ENCODE data around the gene SNX25.

- TF ChIP-seq IRF1 (CRISPR knock-in tag; IDR thresholded peaks at IDR 0.05; ENCODE audit: low read depth) (no peak), TAF15 (IDR thresholded peaks at IDR 0.05; ENCODE audit: low read depth, low read length, poor library complexity, severe bottlenecking) (no peak), FOXM1 (CRISPR knock-in tag; IDR thresholded peaks at IDR 0.05) (no peak), ZBTB33 (CRISPR knock-in tag; IDR thresholded peaks at IDR 0.05) (no peak), ZNF333 (CRISPR knock-in tag; IDR thresholded peaks at IDR 0.05; ENCODE audit: borderline replicate concordance) (no peak), BRCA1 (CRISPR knock-in tag; IDR thresholded peaks at IDR 0.05) (no peak), ATF6 (CRISPR knock-in tag; conservative IDR thresholded peaks at IDR 0.05) (no peak), AFF4 (CRISPR knock-in tag; IDR thresholded peaks at IDR 0.05) (no peak), ZBTB2 (CRISPR knock-in tag; IDR thresholded peaks at IDR 0.05; ENCODE audit: low read depth) (no peak), MXI1 (IDR thresholded peaks at IDR 0.05; ENCODE audit: borderline replicate concordance, low read depth, low read length) (no peak)
These were observed 19.6 kb upstream of the SNX25 start for GRCh38 chr4:185189606-185190305.
